Stimulated activated CD8-positive, alpha-beta memory T cell treated with anti-CD3 and anti-CD28 coated beads, Interleukin-15, amount 100 ng/mL, for 1 hour (primary cell): ENCODE results near the gene USP8.
"Not testable (repeated sequence)": the region's sequence is repeated elsewhere in the genome, so short reads cannot be mapped to it uniquely, and the experiment has no call there.

ENCODE experiments used
- DNase-seq: peaks from one replicate; pipeline ENCODE4 v3.0.0-alpha.2; 2020; ENCODE audit warnings: low read depth

Gene USP8

DNA sequence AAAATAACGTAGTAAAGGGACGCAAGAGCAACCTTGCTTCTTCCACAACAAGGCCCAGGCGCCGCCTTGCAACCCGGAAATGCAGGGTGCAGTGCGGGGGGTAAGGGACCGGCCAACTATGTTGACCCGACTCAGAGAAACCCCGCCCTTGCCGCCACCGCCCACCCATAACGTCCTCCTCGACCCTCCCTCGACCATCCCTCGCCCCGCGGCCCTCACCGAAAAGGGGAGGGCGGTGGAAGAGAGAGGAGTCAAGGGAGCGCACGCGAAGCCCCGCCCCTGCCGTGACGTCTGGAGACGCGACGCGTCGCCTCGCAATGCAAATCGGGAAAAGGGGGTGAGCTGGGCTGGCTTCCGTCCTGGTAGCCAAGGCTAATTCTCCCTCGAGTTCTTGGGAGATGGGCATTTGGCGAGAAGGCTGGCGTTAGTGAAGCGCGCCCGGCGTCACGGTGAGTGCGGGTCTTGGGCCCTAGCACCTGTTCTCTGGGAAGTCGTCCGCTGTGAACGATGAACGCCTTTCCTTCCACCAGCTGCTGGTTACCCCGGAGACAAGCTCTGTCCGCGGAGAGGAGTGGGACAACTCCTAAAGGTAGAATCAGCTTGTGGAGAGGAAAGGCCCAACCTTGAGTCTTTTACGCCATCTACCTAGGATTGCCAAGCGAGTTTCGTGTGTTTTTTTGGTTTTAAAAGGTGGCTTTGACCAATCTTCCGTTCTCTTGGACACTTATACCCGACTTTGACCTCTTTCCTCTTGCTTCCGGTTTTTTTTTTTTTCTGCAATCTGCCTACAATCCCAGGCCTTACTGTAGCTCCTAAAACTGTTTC is at the start of gene USP8:
USP8 (plus strand) TSS at position 340 of the 825 bp plus-strand sequence. CDS start 14,669 bp downstream, outside the sequence.
- peak; percentile 87 for DNase-seq

DNA sequence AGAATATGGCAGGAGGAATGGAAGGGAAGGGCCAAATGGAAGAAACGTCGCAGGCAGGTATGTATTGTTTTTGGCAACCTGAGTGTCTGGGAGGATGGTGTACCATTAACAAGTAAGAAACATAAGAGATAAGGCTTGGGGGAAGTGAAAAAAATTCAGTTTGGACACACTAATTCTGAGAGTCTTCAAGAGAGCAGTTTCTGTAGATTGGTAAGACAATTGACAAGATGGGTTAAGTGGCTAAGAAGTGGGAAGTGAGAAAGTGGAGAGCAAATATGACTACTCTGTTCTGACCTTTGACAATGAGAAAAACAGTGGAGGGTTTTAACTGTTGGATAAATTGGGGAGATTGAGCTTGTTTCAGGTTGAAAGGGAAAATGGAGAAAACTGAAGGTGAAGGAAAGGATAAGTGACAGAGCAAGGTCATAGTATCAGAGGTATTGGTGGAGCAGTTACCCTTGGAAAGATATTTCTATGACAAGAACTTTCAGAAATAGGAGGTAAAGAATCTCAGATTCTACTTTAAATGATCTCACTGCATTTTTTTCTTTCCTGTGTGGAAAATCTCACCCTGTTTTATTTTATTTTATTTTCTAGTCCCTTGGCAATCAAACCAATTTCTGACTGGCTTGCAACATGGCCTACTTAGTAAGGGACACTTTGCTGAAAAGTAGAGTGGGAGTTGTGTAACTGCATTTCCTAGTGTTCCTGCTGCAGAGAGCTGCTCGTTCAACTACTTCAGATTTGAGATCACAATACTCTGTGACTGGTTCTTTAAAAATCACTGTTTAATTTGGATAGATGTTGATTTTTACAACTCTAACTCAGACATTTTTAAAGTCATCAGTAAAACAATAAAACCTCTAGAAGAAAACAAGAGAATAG is 46.1 kb upstream of the USP8 start:
- no peak for DNase-seq

DNA sequence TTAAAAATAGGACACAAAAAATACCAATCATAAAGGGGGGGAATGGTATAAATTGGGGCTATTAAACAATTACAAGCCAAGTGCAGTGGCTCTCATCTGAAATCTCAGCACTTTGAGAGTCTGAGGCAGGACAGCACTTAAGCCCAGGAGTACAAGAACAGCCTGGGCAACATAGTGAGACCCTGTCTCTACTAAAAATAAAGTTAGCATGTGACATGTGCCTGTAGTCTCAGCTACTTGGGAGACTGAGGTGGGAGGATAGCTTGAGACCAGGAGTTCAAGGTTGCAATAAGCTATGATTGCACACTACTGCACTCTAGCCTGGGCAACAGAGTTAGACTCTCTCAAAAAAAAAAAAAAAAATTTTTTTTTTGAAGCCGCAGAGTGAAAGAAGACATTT is 45.4 kb upstream of the USP8 start:
- DNase-seq = no peak

DNA sequence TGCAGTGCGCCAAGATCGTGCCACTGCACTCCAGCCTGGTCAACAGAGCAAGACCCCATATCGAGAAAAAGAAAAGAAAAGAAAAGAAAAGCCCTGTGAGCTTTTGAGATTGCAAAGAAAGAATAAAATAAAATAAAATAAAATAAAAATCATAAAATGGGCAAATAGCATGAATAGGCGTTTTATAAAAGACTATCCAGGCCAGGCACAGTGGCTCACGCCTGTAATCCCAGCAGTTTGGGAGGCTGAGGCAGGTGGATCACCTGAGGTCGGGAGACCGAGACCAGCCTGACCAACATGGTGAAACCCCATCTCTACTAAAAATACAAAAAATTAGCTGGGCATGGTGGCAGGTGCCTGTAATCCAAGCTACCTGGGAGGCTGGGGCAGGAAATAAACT is 44.8 kb upstream of the USP8 start:
- not testable (repeated sequence) for DNase-seq

DNA sequence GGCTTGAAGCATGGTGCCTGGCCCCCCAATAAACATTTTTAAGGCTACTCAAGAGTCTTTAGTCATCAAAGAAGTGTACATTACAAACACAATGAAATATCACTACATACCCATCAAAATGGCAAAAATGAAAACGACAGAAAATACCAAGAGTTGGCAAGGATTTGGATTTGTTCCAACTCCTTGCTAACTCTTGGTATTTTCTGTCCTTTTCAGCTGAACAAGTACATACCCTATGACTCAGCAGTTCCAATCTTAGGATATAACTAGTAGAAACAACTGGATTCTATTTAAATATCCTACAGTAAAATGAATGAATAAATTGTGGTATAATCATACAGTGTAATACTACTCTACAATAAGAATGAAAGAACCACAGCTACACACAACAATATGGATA is 44.1 kb upstream of the USP8 start:
- no peak for DNase-seq

DNA sequence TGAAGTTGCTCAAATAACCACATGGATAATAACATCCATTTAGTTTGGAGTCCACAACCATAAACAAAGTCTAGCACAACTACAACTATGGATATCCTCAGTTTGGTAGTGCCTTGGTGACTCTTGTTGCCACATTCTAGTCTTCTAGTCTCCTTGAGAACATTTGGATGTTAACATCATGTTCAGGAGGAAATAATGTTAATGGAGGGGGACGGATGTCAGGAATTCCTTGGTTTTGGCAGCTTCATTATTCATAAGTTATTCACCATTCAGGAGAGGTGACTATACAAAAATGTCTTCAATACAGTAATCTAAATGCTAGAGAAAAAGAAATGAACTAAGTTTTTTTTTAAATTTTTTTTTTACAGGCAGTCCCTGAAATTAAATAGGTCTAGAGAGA is 42.8 kb upstream of the USP8 start:
- DNase-seq = no peak

DNA sequence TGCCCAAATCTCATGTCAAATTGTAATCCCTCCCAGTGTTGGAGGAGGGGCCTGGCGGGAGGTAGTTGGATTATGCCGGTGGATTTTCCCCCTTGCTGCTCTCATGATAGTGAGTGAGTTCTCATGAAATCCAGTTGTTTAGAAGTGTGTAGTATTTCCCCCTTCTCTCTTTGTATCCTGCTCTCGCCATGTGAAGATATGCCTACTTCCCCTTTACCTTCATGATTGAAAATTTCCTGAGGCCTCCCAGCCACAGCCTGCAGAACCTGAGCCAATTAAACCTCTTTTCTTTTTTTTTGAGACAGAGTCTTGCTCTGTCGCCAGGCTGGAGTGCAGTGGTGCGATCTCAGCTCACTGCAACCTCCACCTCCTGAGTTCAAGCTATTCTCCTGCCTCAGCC is 41.8 kb upstream of the USP8 start:
- DNase-seq = not testable (repeated sequence)

DNA sequence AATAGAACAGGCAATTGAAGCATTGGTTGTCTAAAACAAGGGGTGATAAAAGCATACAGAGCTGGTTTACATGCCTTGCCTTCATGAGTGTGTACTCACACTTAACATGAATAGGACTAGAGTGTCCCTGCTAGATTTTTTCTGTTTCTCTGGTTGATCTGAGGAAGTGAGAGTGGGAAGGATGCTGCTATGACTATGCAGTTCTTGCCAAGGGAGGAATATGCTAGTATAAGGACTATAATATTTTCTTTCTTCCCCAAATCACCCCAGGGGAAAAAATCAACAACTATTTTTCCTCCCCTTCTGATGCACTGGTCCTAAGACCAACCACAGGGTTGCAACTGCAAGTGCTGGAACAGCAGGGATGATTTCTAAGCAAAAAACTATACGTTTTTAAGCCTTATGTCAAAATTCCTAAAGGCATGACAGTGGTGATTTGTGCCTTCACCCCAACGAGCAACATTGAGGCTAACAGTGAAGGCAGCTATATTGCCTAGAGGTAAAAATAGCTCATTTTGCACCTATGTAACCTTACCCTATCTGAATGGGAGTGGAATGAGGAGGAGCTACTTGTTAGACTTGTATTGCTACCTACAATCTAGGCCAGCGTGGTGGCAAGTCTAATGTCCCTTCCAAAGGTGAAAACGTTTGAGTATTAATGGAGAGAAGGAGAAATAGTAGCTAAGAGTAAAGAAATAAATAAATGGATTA is 33.5 kb upstream of the USP8 start:
- DNase-seq = no peak

DNA sequence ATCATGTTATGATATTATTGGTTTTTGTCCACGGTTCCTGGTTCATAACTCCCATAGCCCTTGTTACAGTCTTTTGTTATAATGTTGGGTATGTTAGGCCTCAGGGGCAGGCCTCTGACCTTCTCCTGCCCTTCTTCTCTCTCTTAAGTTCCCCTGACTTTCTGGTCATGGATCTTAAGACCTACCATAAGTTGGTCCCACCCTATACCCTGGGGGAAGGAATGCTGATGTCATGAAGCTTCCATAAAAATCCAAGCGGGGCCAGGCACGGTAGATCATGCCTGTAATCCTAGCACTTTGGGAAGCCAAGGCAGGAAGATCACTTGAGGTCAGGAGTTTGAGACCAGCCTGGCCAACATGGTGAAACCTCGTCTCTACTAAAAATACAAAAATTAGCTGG is 32.6 kb upstream of the USP8 start:
- DNase-seq = not testable (repeated sequence)

DNA sequence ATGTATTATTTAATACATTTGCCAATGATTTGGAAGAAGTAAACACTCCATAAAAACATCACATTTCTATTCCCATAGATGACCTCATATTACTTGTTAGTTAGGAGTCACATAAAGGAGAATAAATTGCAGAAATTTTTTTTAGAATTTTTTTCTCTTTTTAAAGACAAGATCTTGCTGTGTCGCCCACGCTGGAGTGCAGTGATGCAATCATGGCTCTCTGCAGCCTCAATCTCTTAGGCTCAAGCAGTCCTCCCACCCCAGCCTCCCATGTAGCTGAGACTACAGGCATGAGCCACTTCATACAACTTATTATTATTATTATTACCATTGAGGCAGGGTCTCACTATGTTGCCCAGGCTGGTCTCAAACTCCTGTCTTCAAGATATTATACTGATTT is 12.3 kb upstream of the USP8 start:
- no peak for DNase-seq

DNA sequence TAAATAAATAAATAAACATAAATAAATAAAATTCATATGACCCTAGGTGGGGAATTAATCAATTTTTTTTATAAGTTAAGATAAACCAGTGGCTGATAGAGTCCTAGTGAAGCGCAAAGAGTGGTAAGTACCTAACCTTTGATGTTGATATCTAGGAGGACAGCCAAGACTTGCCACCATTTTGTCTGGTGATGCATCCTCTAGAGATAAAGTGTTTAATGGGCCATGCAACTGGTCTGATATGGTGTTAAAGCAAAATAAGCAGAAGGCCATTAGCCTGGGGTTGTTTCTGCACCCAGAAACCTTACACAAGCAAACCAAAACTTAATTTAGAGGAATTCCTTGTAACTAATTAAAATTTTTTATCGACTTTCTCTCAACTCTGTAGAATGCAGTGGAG is 9.6 kb upstream of the USP8 start:
- DNase-seq = no peak

DNA sequence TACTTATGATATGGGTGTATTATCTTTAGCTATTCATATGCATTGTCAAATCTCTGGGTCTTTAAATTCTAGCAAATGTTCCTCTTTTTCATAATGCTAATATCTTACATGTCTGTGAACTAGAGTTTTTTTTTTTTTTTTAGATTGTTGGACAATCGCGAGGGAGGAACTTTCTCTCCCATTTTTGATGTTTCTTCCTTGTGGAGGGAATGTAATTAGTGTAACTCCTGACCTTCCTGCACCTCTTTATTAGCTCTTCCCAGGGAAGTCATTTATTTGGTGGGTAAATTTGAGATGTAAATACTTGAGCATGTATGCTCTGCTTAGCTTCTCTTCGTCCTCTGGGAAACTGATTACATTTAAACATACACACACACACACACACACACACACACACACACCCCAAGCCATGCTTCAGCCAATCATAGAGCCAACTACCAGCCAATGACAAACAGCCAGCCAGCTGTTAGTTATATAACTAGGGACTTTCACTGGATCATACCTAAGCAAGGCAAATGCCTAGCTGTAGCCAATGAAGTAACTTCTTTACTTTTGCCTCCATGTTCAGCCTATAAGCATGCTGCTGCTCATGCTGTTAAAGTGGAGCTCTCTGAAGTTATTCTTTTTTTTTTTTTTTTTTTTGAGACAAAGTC is 8.3 kb upstream of the USP8 start:
- DNase-seq = no peak

DNA sequence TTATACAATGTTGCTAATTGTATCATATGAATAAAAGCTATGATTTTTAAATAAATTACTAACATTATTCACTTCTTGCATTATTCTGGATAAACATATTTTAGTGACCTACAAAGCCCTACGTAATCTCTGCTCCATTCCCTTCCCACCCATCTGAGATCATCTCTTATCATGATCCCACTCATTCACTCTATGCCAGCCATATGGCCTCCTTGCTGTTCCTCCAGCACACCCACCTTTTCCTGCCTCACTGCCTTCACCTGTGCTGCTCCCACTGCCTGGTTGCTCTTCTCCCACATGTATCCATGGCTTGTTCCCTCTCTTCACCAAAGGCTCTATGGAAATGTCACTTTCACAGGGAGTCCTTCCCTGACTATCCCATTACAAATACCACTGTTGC is 7.3 kb upstream of the USP8 start:
- DNase-seq = no peak

DNA sequence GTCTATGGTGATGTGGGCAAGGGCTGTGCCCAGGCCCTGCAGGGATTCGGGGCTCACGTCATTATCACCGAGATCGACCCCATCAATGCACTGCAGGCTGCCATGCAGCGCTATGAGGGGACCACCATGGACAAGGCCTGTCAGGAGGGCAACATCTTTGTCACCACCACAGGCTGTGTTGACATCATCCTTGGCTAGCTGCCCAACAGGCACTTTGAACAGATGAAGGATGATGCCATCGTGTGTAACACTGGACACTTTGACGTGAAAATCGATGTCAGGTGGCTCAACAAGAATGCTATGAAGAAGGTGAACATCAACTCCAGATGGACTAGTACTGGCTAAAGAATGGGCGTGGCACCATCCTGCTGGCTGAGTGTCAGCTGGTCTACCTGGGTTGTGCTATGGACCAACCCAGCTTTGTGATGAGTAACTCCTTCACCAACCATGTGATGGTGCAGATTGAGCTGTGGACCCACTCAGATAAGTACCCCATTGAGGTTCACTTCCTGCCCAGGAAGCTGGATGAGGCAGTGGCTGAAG is 6.1 kb upstream of the USP8 start:
- DNase-seq = no peak

DNA sequence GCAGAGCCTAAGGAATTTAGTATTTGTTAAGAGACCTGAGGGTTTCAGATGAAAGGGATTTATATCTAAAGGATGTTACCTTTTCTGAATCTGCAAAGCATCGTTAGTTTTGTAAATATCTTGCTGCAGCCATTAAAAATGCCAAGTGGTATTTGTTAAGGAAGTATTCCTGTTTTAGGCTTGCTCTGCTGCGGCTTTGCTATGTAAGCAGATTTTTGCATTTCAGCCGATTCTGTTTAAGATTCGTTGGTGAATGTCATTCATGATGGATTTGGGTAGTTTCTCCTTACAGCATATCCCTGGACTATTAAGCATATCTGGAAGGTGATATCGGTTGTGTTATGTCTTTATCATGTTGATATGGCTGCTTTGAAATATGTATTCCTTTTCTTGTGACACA is 1.0 kb downstream of the USP8 start:
- no peak for DNase-seq

DNA sequence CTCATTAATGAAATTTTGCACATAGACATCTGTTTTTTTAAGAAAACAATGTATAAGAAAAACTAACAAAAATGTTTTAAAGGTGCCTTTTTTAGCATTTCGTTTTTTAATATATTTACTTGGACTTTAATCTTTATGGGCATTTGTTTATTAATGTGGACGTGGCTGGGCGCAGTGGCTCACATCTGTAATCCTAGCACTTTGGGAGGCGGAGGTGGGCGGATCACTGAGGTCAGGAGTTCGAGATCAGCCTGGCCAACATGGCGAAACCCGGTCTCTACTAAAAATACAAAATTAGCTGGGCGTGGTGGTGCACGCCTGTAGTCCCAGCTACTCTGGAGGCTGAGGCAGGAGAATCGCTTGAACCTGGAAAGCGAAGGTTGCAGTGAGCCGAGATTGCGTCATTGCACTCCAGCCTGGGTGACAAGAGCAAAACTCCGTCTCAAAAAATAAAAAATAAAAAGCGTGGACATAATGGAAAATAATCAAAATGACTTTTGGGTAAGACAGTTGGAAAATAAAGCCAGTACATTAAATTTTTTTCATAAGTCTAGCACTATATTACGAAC is 1.6 kb downstream of the USP8 start:
- not testable (repeated sequence) for DNase-seq

DNA sequence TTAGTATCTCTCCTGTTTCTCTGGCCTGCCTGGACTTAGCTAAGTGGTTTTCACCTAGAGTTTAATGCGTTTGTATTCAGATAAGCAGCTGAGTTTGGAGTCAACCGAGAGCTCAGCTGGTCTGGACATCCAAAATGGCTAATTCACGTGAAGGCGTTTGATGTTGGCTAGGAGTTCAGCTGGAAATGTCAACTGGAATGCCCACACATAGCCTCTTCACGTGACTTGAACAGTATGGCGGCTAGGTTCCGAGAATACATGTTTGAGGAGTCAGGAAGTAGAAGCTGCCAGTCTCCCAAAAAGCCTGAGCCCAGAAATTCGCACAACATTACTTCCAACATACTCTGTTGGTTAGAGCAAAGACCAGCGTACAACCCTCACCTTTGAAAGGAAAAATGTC is 2.2 kb downstream of the USP8 start:
- DNase-seq = no peak

DNA sequence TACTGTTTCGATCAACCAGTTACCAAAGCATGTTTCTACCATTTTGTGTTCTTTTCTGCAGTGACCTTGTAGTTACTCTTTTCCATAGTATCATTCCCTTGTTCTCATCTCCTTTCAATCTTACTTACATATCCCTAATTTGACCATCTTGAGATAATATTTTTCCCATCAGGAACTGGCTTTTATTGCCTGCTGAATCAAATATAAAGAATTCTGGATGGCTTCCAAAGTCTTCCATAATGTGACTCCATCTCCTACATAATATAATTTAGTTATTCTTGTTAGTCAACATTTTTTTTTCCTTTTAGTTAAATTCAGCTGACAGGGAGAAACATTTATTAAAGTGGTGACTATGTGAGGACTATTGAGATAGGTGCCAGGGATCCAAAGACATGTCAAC is 7.0 kb downstream of the USP8 start:
- no peak for DNase-seq

DNA sequence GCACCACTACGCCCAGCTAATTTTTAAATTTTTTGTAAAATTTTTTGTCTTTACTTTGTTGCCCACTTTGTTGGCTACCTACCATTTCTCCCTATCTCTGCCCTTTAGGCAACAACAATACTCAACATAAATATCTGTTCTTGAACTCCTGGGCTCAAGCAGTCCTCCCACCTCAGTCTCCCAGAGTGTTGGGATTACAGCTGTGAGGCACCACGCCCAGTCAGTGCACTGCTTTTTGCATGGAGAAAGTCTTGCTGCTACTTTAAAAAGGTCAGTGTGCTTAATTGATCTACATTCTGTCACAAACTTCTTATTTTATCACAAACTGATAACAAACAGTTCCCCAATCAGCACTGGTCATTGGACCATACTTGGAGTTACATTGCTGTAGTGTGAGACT is 8.0 kb downstream of the USP8 start:
- DNase-seq = no peak

DNA sequence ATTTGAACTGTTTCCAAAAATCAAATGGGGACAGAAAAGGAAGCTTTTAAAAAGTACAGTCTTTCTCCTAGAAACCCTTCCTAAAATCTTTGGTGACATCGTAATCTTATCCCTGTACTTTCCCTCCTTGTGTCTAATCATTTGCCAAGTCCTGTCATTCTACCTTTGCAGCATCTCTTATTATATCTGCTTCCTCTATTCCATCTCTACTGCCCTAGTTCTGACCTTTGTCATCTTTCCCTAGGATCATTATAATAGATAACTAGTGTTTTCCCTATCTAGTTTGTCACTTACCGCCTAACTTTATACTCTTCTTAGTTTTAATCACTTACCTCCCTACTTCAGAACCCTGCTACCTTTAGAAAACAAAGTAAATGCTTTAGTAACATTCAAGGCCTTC is 11.6 kb downstream of the USP8 start:
- DNase-seq = no peak

DNA sequence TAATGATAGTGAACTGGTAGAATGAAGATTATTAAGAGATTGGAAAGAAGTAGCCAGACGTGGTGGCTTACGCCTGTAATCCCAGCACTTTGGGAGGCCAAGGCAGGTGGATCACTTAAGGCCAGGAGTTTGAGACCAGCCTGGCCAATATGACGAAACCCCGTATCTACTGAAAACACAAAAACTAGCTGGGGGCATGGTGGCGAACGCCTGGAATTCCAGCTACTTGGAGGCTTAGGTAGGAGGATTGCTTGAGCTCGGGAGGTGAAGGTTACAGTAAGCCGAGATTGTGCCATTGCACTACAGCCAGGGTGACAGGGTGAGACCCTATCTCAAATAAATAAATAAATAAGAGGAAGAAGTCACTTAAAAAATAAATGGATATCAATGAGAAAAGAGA is 14.0 kb downstream of the USP8 start:
- DNase-seq = no peak
